Measurements from ENCODE around the gene ARNT2. TPM values are rescaled to one million over a fixed set of nuclear protein-coding genes. Genes with fewer than 3 reads are reported as not detected.

Gene ARNT2
- total RNA-seq, 2 donors from 2014 or later: 0.09 to 0.21 TPM

DNA sequence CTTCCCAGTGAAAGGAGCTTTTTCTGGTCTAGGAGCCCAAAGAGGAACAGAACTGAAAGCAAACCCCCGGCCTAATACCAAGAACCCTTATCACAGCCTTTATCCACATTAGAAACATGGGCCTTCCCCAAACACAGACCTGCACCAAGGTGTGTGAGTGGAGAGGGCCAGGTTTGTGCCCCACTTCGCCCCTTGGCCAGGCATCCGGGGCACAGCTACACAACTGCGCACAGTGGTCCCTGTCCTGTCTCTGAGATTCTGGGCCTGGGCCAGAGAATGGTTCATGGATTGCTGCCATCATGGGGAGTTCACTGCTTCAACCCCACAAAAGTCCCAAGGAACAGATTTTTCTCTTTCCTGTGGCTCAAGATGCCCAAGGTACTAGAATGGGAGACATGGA, 165.5 kb downstream of the ARNT2 start:
- no peak overlapping the region for H3K4me3 Mint-ChIP-seq
- peaks cover 33% of the 10 kb centered on the region for H3K27me3 Mint-ChIP-seq
- no peaks in the 10 kb centered on the region for H3K9me3 Mint-ChIP-seq
- H3K4me1 Mint-ChIP-seq: no peaks in the 10 kb centered on the region
- H3K27ac Mint-ChIP-seq: no peak overlapping the region
- H3K36me3 Mint-ChIP-seq (ENCODE audit: low read depth): no peaks in the 10 kb centered on the region
- no peak for ATAC-seq (replicated peaks)

DNA sequence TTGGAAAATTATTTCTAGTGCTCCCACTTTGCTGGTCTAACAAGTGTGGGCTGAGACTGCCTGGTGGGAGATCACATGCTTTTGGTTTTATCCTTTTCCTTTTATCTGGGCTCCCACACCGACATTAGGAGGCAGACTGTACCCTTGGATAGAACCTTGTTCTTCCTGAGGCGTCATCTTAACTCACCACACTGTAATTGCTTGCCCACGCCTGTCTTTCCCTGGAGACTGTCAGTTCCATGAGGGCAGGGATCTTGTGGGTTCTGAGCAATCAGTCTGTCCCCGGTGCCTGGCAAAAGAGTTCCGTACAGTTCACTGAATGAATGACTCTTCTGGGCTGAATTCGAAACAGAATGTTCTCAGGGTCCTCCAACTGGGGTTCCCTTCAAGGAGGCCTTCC, 166.4 kb downstream of the ARNT2 start:
- Mint-ChIP-seq H3K4me1 (no peaks in the 10 kb centered on the region), H3K4me3 (no peak overlapping the region), H3K27me3 (peaks cover 34% of the 10 kb centered on the region), H3K9me3 (no peaks in the 10 kb centered on the region), H3K27ac (no peak overlapping the region), H3K36me3 (ENCODE audit: low read depth) (no peaks in the 10 kb centered on the region)
- no peak for ATAC-seq (replicated peaks)

DNA sequence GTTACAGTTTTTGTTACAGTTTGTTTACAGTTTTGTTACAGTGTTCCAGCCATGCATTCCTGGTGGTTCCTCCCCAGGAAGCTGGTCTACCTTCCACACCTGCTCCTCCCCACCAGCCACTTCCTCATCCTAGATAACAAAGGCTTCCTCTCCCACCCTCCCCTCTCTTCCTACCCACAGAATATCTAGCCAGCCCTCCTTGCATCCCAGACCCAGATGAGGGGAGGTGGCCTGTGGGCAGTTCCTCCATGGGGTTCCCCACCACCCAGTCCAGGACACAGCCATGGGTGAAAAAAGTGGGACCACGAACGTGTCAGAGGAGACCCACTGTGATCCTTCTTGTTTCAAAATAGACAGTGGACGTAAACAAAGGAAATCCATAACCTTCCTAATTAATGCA, 168.2 kb downstream of the ARNT2 start:
- ATAC-seq (replicated peaks): no peak
- Mint-ChIP-seq H3K9me3 (no peaks in the 10 kb centered on the region), H3K4me3 (no peak overlapping the region), H3K27me3 (peaks cover 20% of the 10 kb centered on the region), H3K27ac (no peak overlapping the region), H3K36me3 (ENCODE audit: low read depth) (no peaks in the 10 kb centered on the region), H3K4me1 (no peaks in the 10 kb centered on the region)

DNA sequence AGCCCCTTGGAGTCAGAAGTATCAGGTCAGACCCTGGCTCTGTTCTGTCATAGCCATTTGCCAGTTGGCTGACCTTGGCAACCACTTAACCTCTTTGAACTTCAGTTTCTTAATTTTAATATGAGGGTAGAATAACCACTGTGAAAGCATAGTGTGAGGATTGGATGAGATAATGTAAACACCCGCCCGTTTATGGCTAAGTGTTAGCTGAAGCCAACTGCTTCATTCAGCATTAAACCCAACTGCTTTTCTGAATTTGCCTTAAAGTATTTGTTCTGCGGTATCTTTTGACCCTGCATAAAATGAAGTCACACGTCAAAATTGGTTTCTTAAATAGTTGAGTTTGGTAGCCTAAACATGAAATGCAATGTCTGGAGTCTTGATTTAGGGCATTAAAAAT, 169.4 kb downstream of the ARNT2 start:
- Mint-ChIP-seq H3K4me1 (no peaks in the 10 kb centered on the region), H3K27me3 (peaks cover 16% of the 10 kb centered on the region), H3K27ac (no peak overlapping the region), H3K9me3 (no peaks in the 10 kb centered on the region), H3K36me3 (ENCODE audit: low read depth) (no peaks in the 10 kb centered on the region), H3K4me3 (no peak overlapping the region)
- no peak for ATAC-seq (replicated peaks)

DNA sequence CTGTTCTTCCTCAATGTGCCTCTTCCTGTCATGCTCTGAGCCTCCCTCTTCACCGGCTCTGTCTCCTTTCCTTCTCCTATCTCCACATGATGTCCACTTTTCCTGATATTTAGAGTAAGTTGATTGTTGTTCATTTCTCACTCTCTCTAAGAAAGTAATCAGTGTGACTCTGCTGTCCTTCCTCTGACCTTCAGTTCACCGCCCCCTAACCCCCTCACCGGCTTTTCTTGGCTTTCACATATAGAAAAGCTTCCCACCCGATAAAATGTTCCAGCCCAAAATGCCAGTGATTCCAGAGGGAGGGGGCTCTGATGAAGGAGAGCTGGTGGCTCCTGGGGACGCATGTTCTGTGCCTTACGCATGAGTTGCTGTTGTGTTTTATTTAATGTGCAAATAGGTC, 170.4 kb downstream of the ARNT2 start:
- no peak overlapping the region for H3K4me3 Mint-ChIP-seq
- no peaks in the 10 kb centered on the region for H3K9me3 Mint-ChIP-seq

DNA sequence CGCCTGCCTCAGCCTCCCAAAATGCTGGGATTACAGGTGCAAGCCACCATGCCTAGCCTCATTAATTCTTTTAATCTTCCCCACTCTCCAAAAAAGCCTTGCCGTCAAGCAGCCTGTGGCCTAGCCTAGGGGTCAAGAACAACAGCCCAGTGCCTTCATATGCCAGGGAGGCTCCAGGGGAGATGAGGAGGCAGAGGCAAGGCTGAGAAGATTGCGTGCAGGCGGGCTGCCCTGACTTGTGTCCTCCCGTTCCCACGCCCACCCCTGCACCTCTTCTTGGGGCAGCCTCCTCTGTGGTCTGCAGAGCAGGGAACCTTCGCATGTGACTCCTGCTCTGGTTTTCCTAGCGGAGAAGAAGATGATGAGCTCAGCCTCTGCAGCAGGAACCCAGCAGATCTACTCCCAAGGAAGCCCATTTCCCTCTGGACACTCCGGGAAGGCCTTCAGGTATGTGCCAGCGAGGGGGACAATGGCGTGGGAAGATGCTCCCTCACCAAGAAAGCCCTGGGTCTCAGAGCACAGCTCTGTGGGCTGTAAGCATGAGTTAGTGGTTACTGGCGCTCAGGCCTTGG, 172.4 kb downstream of the ARNT2 start:
- H3K27ac Mint-ChIP-seq: no peak overlapping the region
- no peaks in the 10 kb centered on the region for H3K36me3 Mint-ChIP-seq (ENCODE audit: low read depth)

More for the DNA sequence above, 170.4 kb downstream of the ARNT2 start:
- Mint-ChIP-seq H3K27me3 (peaks cover 12% of the 10 kb centered on the region), H3K27ac (no peak overlapping the region), H3K4me1 (no peaks in the 10 kb centered on the region), H3K36me3 (ENCODE audit: low read depth) (no peaks in the 10 kb centered on the region)
- ATAC-seq (replicated peaks): no peak

DNA sequence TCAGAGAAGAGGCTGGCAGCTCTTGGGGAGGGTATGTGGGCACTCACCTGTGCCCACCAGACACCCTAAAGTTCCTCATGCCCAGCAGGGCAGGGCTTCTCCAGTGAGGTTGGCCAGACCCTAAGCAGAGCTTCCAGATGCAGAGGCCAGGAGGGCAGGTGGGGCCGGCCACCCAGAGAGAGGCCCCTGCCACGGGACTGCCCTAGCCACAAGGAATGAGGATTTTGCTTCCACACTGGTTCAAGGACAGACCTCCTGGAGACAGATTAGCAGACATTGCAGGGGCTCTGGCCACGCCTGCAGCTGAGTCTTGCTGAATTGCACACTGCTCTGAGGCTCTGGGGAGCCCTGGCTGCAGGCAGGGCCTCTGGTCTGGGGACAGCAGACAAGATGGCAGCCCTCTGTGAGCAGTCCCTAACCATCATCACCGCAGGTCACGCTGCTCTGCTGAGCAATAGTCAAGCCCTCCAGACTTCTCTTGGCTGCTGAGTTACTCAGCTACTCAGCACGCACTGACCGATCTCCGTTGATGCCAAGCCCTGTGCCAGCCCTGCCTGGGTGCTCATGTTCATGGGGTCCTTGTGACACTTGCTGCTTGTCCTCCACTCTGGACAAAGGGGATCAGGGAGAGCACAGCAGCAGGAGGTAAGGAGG, 173.5 kb downstream of the ARNT2 start:
- Mint-ChIP-seq H3K36me3 (ENCODE audit: low read depth) (no peaks in the 10 kb centered on the region), H3K9me3 (no peaks in the 10 kb centered on the region), H3K4me3 (no peak overlapping the region), H3K27me3 (peaks cover 14% of the 10 kb centered on the region), H3K4me1 (no peaks in the 10 kb centered on the region), H3K27ac (no peak overlapping the region)
- no peak for ATAC-seq (replicated peaks)

More for the DNA sequence above, 172.4 kb downstream of the ARNT2 start:
- H3K4me1 Mint-ChIP-seq: no peaks in the 10 kb centered on the region
- no peaks in the 10 kb centered on the region for H3K9me3 Mint-ChIP-seq
- H3K4me3 Mint-ChIP-seq: no peak overlapping the region
- H3K27me3 Mint-ChIP-seq: peaks cover 14% of the 10 kb centered on the region
- ATAC-seq (replicated peaks): no peak

DNA sequence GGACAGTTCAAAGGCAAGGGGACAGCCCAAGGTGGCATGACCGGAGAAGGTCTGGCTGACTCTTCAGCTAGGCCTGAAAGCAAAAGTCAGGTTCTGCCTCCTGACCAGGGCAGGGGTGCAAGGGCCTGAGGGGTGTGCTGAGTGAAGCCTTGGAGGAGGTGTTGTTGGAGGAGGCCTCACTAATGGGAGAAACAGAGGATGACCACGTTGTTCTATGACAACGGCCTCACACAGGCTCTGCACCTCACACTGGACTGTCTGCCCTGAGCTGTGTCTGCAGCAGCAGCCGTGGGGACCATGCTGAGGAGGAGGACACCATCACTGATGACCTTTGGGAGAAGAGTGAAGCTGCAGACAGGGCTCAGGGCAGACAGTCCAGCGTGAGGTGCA, 174.0 kb downstream of the ARNT2 start:
- H3K9me3 Mint-ChIP-seq: no peaks in the 10 kb centered on the region
- no peaks in the 10 kb centered on the region for H3K36me3 Mint-ChIP-seq (ENCODE audit: low read depth)
- no peaks in the 10 kb centered on the region for H3K4me1 Mint-ChIP-seq
- no peak for ATAC-seq (replicated peaks)
- no peak overlapping the region for H3K4me3 Mint-ChIP-seq
- H3K27ac Mint-ChIP-seq: no peak overlapping the region
- peaks cover 14% of the 10 kb centered on the region for H3K27me3 Mint-ChIP-seq

DNA sequence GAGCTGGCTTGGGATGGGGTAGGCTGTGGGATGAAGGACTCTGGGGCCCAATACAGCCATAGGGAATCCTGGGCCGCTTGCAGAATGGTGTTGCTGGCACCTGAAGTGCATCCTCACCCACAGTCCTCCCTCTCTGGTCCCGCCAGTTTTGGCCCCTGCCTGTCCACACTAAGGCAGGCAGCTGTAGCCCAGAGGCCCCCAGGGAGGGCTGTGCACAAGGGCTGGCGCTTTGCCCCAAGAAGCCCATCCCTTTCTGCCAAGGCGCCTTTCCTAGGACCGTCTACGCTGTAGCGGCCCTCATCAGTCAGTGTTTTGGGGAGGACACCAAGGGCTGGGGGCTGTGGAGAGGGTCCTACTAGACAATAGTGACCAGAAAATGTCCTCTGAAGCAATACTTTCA, 174.7 kb downstream of the ARNT2 start:
- H3K27me3 Mint-ChIP-seq: peaks cover 13% of the 10 kb centered on the region
- no peaks in the 10 kb centered on the region for H3K36me3 Mint-ChIP-seq (ENCODE audit: low read depth)
- H3K4me1 Mint-ChIP-seq: peaks cover 3% of the 10 kb centered on the region
- no peak overlapping the region for H3K4me3 Mint-ChIP-seq
- no peak overlapping the region for H3K27ac Mint-ChIP-seq
- ATAC-seq (replicated peaks): no peak
- no peaks in the 10 kb centered on the region for H3K9me3 Mint-ChIP-seq

DNA sequence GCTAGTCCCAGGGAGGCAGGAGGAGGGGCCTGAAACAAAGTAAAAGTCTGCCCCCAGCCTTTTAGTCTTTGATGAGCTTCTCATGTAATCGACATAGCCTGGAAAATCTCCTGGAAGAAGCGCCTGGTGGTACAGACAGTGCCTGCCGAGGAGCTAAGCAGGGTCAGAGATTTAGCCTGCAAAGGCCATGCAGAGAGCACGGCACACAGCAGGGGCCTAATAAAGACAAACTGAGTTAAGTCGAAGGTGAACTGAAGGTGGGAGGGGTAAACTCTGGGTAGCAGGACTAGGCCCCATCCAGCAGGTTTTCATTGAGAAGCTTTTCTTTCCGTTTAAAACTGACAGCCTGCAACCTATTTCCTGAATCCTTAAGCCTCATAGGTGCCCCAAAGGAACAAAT, 175.4 kb downstream of the ARNT2 start:
- no peaks in the 10 kb centered on the region for H3K36me3 Mint-ChIP-seq (ENCODE audit: low read depth)
- H3K27ac Mint-ChIP-seq: peak overlapping the region; percentile 7
- no peak overlapping the region for H3K4me3 Mint-ChIP-seq
- ATAC-seq (replicated peaks): no peak
- H3K9me3 Mint-ChIP-seq: no peaks in the 10 kb centered on the region
- H3K4me1 Mint-ChIP-seq: peaks cover 5% of the 10 kb centered on the region
- peaks cover 11% of the 10 kb centered on the region for H3K27me3 Mint-ChIP-seq

DNA sequence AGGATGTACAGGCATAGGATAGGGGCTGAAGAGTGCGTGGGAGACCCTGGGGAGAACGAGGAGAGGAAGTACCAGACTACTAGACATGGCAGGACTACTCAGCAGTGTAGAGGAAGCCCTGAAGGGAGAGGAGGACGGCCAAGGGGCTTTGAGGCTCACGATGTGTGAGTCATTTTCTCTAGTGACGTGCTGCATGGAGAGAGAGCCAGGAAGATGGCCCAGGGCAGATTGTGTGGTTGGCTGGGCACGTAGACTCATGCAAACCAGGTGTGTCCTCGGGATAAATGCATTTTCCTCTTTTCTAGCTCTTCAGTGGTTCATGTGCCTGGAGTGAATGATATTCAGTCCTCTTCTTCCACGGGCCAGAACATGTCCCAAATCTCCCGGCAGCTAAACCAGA, 175.9 kb downstream of the ARNT2 start:
- Mint-ChIP-seq H3K9me3 (no peaks in the 10 kb centered on the region), H3K4me1 (peaks cover 5% of the 10 kb centered on the region), H3K36me3 (ENCODE audit: low read depth) (no peaks in the 10 kb centered on the region), H3K4me3 (no peak overlapping the region), H3K27me3 (peaks cover 8% of the 10 kb centered on the region), H3K27ac (peak overlapping the region; percentile 7)
- peak; percentile 57 for ATAC-seq (replicated peaks)

DNA sequence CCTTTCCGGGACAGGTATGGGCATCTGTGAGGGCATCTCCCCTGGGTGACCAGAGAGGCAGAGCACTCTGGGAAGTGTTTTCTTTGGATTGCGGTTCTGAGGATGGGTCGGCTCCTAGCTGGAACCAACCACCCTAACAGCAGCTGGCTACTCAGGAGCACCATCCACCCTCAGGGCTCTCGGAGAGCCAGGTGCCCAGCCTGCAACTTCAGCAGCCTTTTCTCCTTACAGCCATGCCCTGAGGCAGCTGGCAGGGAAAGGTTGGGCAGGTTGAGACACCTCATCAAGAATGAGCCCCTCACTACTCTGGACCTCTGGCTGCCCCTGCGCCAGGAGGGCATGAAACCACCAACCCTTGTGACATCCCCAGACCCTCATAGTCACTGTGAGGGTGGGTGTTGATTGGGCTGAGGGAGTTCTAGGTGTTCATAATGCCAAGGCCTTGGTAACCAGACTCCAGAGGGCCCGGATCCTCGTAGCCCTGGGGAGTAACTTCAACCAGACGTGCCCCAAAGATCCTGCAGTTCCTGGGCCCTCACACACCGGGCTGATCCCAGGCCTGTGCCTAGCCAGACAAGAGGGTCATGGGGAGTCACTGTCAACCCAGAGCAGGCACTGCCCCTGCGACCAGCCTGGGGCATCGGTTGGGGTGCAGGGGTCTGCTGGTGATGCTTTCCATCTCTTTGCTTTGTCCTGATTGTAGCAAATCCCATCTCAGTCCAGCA, 176.5 kb downstream of the ARNT2 start:
- no peak overlapping the region for H3K4me3 Mint-ChIP-seq
- H3K27me3 Mint-ChIP-seq: peaks cover 8% of the 10 kb centered on the region
- peaks cover 5% of the 10 kb centered on the region for H3K4me1 Mint-ChIP-seq
- no peaks in the 10 kb centered on the region for H3K36me3 Mint-ChIP-seq (ENCODE audit: low read depth)
- H3K27ac Mint-ChIP-seq: no peak overlapping the region
- H3K9me3 Mint-ChIP-seq: no peaks in the 10 kb centered on the region
- no peak for ATAC-seq (replicated peaks)

DNA sequence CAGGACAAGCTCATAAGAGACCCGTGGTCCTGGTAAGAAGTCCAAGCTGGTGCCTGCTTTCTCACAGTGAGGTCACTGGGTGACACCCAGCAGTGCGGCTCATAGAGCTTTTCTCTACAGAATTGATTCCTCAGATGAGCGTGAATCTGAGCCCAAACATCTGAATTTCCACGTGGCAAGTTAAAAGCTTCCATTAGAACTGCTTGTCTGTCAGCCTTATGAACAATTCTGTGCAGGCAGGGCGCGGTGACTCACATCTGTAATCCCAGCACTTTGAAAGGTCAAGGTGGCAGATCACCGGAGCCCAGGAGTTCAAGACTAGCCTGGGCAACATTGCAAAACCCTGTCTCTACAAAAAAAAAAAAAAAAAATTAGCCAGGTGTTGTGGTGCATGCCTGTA, 177.8 kb downstream of the ARNT2 start:
- H3K4me3 Mint-ChIP-seq: no peak overlapping the region
- no peaks in the 10 kb centered on the region for H3K9me3 Mint-ChIP-seq
- no peak overlapping the region for H3K27ac Mint-ChIP-seq
- H3K36me3 Mint-ChIP-seq (ENCODE audit: low read depth): no peaks in the 10 kb centered on the region
- ATAC-seq (replicated peaks): no peak
- H3K4me1 Mint-ChIP-seq: peaks cover 5% of the 10 kb centered on the region
- peaks cover 8% of the 10 kb centered on the region for H3K27me3 Mint-ChIP-seq

DNA sequence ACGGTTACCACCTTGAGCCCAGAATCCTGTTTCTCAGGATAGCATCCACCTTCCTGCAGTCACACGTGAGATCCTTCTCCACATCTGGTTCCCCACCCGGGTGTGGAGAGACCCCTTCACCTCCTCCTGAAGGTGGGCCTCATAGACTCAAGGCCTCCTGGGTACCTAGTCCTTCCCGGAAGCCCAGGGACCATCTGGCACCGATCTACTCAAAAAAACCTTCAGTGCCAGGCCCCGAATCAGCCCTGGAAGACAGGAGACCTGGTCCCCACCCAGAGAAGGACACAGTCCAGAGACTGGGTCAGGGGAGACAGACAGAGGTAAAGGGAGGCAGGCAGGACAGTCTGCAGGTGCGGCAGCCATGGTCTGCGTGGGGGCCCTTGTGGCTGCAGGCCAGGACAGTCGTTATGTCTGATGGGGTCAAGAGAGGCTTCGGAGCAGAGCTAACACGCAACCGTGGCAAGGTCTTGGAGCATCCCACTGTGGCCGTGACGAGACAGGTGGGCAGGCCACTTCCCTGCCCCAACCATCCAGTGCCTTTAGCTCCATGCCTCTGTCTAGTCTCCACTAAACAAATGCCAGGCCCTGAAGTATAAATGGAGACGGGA, 178.7 kb downstream of the ARNT2 start:
- Mint-ChIP-seq H3K27ac (no peak overlapping the region), H3K27me3 (peaks cover 8% of the 10 kb centered on the region), H3K4me3 (no peak overlapping the region), H3K36me3 (ENCODE audit: low read depth) (no peaks in the 10 kb centered on the region), H3K4me1 (peaks cover 5% of the 10 kb centered on the region), H3K9me3 (no peaks in the 10 kb centered on the region)
- ATAC-seq (replicated peaks): no peak

DNA sequence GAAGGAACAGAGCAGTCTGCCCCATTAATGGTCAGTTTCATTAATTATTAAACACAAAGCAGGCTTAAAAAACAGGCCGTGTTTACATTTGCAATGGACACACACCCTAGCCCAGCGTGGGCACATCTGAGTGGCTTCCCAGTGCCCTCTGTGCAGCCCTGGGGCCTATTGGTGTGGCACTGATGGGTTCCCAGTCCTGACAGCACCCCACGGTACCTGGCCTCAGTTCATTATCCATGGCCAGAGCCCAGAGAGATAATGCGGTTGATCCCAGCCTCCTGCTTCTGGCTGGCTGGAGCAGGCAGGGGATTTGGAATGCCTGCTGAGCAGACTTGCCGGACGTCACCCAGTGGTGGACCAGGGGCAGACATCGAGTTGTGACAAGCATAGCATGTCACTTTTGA, 180.4 kb downstream of the ARNT2 start:
- Mint-ChIP-seq H3K9me3 (no peaks in the 10 kb centered on the region), H3K27me3 (peaks cover 8% of the 10 kb centered on the region), H3K4me3 (no peak overlapping the region), H3K36me3 (ENCODE audit: low read depth) (no peaks in the 10 kb centered on the region), H3K4me1 (peaks cover 5% of the 10 kb centered on the region), H3K27ac (no peak overlapping the region)
- ATAC-seq (replicated peaks): no peak
